C4-2B (cell line): ENCODE measurements around the gene NUSAP1.
A peak's percentile ranks its signal among the peaks of the same experiment; 100 is the strongest.
"Not testable (repeated sequence)": the region's sequence is repeated elsewhere in the genome, so short reads cannot be mapped to it uniquely, and the experiment has no call there.

Source experiments
- H3K27ac ChIP-seq: fragments of 450-650 bp; 2 replicates; pipeline ENCODE4 v1.5.1; 2017
- ZFX ChIP-seq: fragments of 450-650 bp; IDR thresholded peaks from 2 replicates; pipeline ENCODE4 v1.6.1; 2017
- TF ChIP-seq, protein P1 (sequence below): fragments of 450-650 bp; conservative IDR thresholded peaks from 2 replicates; pipeline ENCODE4 v1.5.1; 2017; ENCODE audit warnings: mild to moderate bottlenecking

Gene NUSAP1

DNA sequence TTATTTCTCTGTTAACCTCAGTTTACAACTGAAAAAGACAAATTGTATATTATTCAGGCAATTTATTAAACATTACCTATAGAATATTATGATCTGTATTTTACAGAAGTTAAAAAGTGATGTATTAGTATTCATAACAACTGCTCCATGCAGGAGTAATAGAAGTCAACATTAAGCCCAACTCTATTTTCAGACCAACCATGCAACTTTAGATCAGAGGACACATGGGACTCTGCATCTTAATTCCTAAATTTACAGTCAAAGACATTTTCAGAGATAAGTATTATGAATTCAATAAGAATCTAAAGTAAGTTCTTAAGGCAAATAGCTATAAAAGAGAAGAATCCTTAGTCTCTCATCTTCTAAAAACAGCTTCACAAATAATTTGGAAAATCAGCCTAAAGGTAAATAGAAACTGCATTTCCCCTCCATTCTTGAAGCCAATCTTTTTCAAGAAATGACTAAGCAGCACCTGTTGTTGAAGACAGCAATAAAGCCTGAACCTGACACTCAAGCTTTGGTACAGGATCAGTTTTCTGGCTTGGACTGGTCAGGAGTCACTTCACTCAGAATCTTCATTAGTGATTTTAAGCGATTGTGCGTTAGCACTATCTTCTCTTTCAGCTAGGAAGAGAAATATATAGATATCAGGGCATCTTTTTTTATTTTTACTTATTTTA, 23.3 kb upstream of the NUSAP1 start:
- no peak overlapping the region for H3K27ac ChIP-seq
- no peak for TF ChIP-seq ZFX
- TF ChIP-seq, protein P1, sequence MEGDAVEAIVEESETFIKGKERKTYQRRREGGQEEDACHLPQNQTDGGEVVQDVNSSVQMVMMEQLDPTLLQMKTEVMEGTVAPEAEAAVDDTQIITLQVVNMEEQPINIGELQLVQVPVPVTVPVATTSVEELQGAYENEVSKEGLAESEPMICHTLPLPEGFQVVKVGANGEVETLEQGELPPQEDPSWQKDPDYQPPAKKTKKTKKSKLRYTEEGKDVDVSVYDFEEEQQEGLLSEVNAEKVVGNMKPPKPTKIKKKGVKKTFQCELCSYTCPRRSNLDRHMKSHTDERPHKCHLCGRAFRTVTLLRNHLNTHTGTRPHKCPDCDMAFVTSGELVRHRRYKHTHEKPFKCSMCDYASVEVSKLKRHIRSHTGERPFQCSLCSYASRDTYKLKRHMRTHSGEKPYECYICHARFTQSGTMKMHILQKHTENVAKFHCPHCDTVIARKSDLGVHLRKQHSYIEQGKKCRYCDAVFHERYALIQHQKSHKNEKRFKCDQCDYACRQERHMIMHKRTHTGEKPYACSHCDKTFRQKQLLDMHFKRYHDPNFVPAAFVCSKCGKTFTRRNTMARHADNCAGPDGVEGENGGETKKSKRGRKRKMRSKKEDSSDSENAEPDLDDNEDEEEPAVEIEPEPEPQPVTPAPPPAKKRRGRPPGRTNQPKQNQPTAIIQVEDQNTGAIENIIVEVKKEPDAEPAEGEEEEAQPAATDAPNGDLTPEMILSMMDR: no peak

DNA sequence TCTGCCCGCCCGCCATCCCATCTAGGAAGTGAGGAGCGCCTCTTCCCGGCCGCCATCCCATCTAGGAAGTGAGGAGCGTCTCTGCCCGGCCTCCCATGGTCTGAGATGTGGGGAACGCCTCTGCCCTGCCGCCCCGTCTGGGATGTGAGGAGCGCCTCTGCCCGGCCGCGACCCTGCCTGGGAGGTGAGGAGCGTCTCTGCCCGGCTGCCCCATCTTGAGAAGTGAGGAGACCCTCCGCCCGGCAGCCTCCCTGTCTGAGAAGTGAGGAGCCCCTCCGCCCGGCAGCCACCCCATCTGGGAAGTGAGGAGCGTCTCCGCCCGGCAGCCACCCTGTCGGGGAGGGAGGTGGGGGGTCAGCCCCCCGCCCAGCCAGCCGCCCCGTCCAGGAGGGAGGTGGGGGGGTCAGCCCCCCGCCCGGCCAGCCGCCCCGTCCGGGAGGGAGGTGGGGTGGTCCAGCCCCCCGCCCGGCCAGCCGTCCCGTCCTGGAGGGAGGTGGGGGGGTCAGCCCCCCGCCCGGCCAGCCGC, 11.8 kb upstream of the NUSAP1 start:
- H3K27ac ChIP-seq: not testable (repeated sequence)

DNA sequence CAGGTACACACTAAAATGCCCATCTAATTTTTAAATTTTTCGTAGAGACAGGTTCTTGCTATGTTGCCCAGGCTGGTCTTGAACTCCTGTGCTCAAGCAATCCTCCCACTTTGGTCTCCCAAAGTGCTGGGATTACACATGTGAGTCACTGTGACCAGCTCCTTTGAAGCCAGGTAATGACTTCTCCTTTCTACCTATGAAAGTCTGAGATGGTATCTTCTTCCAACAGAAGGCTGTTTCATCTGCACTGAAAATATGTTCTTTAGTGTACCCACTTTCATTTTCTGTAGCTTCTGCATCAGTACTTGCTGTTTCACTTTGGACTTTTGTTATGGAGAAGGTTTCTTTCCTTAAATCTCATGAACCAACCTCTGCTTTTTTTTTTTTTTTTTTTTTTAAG, 9.1 kb upstream of the NUSAP1 start:
- no peak overlapping the region for H3K27ac ChIP-seq
- TF ChIP-seq ZFX: no peak
- TF ChIP-seq, protein P1: no peak

DNA sequence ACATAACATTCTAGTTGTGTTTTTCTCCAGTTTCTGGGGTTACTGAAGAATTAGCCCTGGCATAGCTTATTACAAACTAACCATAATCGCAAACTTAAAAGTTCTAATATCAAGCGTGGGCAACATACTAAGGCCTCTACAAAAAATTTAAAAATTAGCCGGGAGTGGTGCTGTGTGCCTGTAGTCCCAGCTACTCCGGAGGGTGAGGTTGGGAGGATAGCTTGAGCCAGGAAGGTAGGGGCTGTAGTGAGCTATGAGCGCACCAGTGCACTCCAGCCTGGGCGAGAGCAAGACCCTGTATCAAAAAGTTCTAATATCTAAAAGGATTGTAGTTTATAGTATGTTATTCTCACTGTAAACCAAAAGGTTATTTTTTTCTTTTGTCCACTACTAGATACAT, 1.4 kb upstream of the NUSAP1 start:
- no peak for TF ChIP-seq ZFX
- TF ChIP-seq, protein P1: no peak
- peak overlapping the region; percentile 99 for H3K27ac ChIP-seq

DNA sequence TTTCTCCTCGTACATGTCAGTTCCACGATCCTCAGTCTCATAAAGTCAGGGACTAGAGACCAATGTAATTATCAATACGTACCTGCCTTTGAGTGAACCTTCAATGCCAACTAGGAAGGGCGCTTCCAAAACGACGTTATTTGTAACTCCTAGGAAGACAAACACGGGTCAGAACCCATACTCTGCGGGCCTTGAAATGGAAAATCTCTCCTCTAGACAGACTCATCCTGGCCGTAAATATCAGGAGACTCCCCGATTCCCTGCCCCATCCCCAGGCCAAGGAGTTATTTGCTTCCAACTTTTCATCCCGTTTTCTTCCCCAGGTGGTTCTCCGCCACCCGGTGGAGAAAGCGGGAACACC, 868 bp upstream of the NUSAP1 start:
- peak overlapping the region; percentile 99 for H3K27ac ChIP-seq
- no peak for TF ChIP-seq ZFX
- TF ChIP-seq, protein P1: peak; percentile 87

DNA sequence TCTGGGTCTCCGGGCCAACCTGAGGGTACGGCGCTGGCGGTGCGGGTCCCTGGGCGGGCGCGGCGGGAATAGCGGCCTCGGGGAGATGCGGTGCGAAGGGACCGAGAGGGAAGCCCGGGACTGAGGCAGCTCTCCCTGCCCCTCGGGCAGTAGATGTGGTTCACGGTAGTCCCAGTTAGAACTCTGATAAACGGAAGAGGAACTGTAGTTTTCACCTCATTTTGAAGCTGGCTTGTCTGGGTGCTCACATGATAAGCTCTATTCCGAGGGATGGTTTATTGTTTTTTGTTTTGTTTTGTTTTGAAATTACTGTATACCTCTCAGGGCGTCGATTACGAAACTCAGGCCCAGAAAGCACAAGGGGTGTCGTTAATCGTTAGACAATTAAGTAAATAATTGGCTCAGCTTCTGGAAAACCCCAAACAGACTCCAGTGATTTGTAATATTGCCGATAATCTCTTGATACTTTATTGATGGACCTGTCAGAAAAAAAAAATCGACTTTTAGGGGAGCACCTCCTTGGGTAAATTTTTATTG, 413 bp downstream of the NUSAP1 start:
- peak; percentile 54; the same call in 1 of the 2 replicates for TF ChIP-seq ZFX
- TF ChIP-seq, protein P1: no peak
- peak overlapping the region; percentile 99 for H3K27ac ChIP-seq

DNA sequence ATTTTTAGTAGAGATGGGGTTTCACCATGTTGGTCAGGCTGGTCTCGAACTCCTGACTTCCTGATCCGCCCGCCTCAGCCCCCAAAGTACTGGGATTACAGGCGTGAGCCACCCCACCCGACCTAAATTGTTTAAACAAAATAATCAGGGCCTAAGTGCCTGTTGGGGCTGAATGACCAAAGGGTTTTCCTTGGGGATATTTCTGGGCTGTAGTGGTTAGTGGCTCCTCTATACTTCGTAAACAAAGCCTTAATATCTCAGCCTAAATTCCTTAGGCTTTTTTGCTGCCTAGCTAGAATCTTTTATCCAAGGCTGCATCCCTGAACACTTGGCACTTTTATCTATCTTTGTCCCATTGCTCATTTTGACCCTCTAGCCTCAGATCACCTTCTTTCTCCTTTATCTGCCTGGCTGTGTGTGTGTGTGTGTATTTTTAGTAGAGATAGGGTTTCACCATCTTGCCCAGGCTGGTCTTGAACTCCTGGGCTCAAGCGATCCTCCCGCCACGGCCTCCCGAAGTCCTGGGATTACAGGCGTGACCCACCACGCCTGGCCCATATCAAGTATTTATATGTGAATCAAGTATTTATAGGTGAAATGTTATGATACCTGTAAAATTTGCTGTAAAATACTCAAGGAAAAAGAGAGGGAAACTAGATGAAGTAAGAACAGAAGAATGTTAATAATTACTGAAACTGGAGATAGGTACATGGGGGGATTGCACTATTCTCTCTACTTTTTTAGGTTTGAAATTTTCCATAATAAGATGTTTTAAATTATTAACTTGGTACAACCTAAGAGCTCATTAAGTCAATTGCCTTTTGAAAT, 1.8 kb downstream of the NUSAP1 start:
- H3K27ac ChIP-seq: peak overlapping the region; percentile 99
- TF ChIP-seq, protein P1: no peak
- no peak for TF ChIP-seq ZFX
